Gastroesophageal sphincter (tissue), 4 donors: ENCODE measurements around the gene ALDH1A3. TPM values are rescaled to one million over a fixed set of nuclear protein-coding genes. Genes with fewer than 3 reads are reported as not detected.

ENCODE experiments used
- ATAC-seq: fragments of 150-250 bp; one replicate; pipeline ENCODE4 v1.9.1; 2016; ENCODE audit warnings: mild to moderate bottlenecking, moderate library complexity
- H3K27ac ChIP-seq, 4 donors: fragments of 200-600 bp; sonication (generic) in 3 of 4; 1 replicate in 3 of 4; 2 replicates in 1 of 4; pipeline ENCODE4 v1.5.1; 2016 to 2019
- H3K27me3 ChIP-seq: fragments of 200-600 bp; sonication (generic); one replicate; pipeline ENCODE4 v1.5.1; 2019
- H3K36me3 ChIP-seq, 2 donors: fragments of 200-600 bp; sonication (generic); one replicate each; pipeline ENCODE4 v1.5.1; 2019; ENCODE audit warnings: control low read depth in 1 of 2
- H3K4me1 ChIP-seq, 3 donors: fragments of 200-600 bp; sonication (generic); 1 replicate in 2 of 3; 2 replicates in 1 of 3; pipeline ENCODE4 v1.5.1; 2016 to 2019; ENCODE audit warnings: control low read depth in 2 of 3
- H3K4me3 ChIP-seq, 2 donors: fragments of 200-600 bp; sonication (generic); one replicate each; pipeline ENCODE4 v1.5.1; 2019; ENCODE audit warnings: mild to moderate bottlenecking in 1 of 2, moderate library complexity in 1 of 2
- H3K9me3 ChIP-seq, 3 donors: fragments of 200-600 bp; sonication (generic); one replicate each; pipeline ENCODE4 v1.5.1; 2017 to 2019; ENCODE audit warnings: control low read depth in 2 of 3
- CTCF ChIP-seq, 4 experiments: fragments of 200-600 bp in 2 of 4; fragments of 450-650 bp in 2 of 4; sonication (generic) in 1 of 4; IDR thresholded peaks; one replicate each; pipeline ENCODE4 v1.5.1; 2017 to 2019; ENCODE audit warnings: antibody characterized with exemption in 4 of 4, mild to moderate bottlenecking in 2 of 4, moderate library complexity in 2 of 4
- EP300 ChIP-seq: sonication (generic); formaldehyde crosslinking; IDR thresholded peaks from one replicate; pipeline ENCODE4 v1.6.1; 2017; ENCODE audit warnings: antibody characterized with exemption, mild to moderate bottlenecking
- POLR2A ChIP-seq, 2 donors: fragments of 450-650 bp; IDR thresholded peaks; one replicate each; pipeline ENCODE4 v1.6.1; 2017; ENCODE audit warnings: antibody characterized with exemption in 2 of 2, mild to moderate bottlenecking in 2 of 2, moderate library complexity in 1 of 2
- POLR2AphosphoS5 ChIP-seq: sonication (generic); formaldehyde crosslinking; IDR thresholded peaks from one replicate; pipeline ENCODE4 v1.6.1; 2017; ENCODE audit warnings: antibody characterized with exemption
- WGBS, 2 donors: methylation state at CpG; one replicate each; pipeline ENCODE4 v1.1.5; 2018; ENCODE audit warnings: low coverage in 1 of 2; 5-methylcytosine and 5-hydroxymethylcytosine counted together
- total RNA-seq, 4 donors: library from RNA; depleted of rRNA; stranded (reverse); fragments of >200 nt; gene quantifications; one replicate each; pipeline ENCODE4 v1.1.0, GENCODE V29; 2016

Gene ALDH1A3
- total RNA-seq, 4 donors from 2014 or later: 23.0 to 148 (median 93.4) TPM

DNA sequence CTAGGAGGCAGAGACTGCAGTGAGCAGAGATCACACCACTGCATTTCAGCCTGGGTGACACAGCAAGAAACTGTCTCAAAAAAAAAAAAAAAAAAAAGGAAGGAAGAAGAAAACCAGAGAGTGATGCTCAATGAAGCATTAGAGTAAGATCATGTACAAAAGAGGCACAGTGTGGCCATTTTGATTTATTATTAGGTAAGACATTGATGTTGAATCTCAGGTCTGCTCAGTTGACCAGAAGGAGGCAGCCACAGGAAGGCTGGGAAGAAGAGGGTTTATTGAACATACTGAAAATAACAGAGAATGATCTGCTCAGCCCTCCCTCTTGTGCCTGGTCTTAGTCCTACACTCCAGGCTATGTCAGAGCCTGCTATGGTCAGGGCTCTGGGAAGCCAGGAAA lies 55.1 kb downstream of the ALDH1A3 start:
- Histone ChIP-seq H3K4me1 (no peaks in the 10 kb centered on the region), H3K4me3 (no peak overlapping the region), H3K9me3 (peaks cover 0 to 8% (median 0%) of the 10 kb centered on the region in 3 donors), H3K27me3 (no peaks in the 10 kb centered on the region), H3K36me3 (peaks cover 0 to 3% of the 10 kb centered on the region in 2 donors), H3K27ac (no peak overlapping the region)
- no peak for ATAC-seq
- TF ChIP-seq CTCF (IDR thresholded peaks at IDR 0.05) (no peak), EP300 (no peak), POLR2A (IDR thresholded peaks at IDR 0.05) (no peak), POLR2AphosphoS5 (no peak)

GRCh38 chr15:100937171-100937570 lies 57.5 kb downstream of the ALDH1A3 start:
- no peaks in the 10 kb centered on the region for H3K36me3 ChIP-seq
- H3K9me3 ChIP-seq: peaks cover 0 to 8% (median 0%) of the 10 kb centered on the region in 3 donors
- no peaks in the 10 kb centered on the region for H3K4me1 ChIP-seq
- H3K27me3 ChIP-seq: no peaks in the 10 kb centered on the region
- TF ChIP-seq POLR2A (IDR thresholded peaks at IDR 0.05) (no peak), EP300 (no peak), CTCF (IDR thresholded peaks at IDR 0.05) (no peak), POLR2AphosphoS5 (no peak)
- H3K4me3 ChIP-seq: no peak overlapping the region
- no peak overlapping the region for H3K27ac ChIP-seq
- no peak for ATAC-seq
- 82 to 94% methylated on average over 4 of the region's 4 CpGs for WGBS, 2 donors

- no peak for TF ChIP-seq EP300
- no peak for TF ChIP-seq POLR2A (IDR thresholded peaks at IDR 0.05)
- no peak for TF ChIP-seq POLR2AphosphoS5
- TF ChIP-seq CTCF (IDR thresholded peaks at IDR 0.05): no peak
- no peak overlapping the region for H3K27ac ChIP-seq
- H3K9me3 ChIP-seq: peaks cover 0 to 8% (median 0%) of the 10 kb centered on the region in 3 donors
- no peak for ATAC-seq
- no peaks in the 10 kb centered on the region for H3K36me3 ChIP-seq
- H3K27me3 ChIP-seq: no peaks in the 10 kb centered on the region
- H3K4me3 ChIP-seq: no peak overlapping the region
- peaks cover 0 to 4% (median 0%) of the 10 kb centered on the region in 3 donors for H3K4me1 ChIP-seq
- 84 to 86% methylated on average over 4 of the region's 4 CpGs for WGBS, 2 donors
Observed at GRCh38 chr15:100939791-100940190, 60.2 kb downstream of the ALDH1A3 start.

DNA sequence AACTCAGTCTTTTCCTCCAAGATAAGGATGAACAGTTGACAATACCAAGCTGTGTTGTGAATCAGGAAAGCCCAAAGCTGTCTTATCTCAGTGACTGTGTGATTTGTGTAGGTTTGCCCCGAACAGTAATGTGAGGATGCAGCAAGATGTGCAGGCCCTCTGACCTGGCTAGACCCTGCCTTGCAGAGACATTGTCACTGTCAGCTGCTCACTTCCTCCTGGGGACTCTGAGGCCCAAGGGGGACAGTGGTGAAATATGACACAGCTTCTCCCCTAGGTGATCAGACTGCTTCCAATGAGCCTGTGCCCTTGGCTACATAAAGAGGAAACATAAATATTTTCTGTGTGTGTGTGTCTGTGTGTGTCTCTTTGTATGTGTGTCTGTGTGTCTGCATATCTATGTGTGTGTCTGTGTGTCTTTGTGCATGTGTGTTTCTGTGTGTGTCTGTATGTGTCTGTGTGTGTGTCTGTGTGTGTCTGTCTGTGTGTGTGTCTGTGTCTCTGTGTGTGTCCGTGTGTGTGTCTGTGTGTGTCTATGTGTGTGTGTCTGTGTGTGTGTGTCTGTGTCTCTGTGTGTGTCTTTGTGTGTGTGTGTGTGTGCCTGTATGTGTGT lies 61.2 kb downstream of the ALDH1A3 start:
- WGBS, 2 donors: no CpG with 5 or more reads among the region's 2 CpGs
- Histone ChIP-seq H3K27ac (no peak overlapping the region), H3K9me3 (peaks cover 0 to 8% (median 0%) of the 10 kb centered on the region in 3 donors), H3K4me1 (peaks cover 0 to 4% (median 0%) of the 10 kb centered on the region in 3 donors), H3K4me3 (no peak overlapping the region), H3K27me3 (no peaks in the 10 kb centered on the region), H3K36me3 (no peaks in the 10 kb centered on the region)
- no peak for ATAC-seq
- TF ChIP-seq POLR2A (IDR thresholded peaks at IDR 0.05): no peak
- no peak for TF ChIP-seq CTCF (IDR thresholded peaks at IDR 0.05)
- no peak for TF ChIP-seq POLR2AphosphoS5
- TF ChIP-seq EP300: no peak

DNA sequence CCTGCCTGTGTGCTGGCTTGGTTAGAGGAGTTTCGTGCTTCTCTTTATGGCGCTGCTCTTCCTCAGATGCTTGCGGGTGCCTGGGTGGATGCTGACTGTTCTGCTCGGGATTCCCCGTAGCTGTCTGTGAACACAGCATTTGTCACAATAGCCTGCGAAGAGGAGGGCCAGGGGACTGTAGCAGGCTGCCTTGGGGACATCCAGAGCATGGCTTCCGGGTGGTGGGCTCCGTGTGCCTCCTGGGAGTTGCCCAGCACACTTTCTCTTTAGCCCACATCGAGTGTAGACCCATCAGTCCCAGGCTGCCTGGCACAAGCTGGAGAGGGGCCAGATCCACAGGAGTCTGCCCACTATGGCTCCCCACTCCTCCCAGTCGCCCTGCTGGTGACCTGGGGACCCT lies 61.9 kb downstream of the ALDH1A3 start:
- ATAC-seq: no peak
- H3K4me1 ChIP-seq: peaks cover 0 to 4% (median 0%) of the 10 kb centered on the region in 3 donors
- H3K4me3 ChIP-seq: no peak overlapping the region
- no peaks in the 10 kb centered on the region for H3K36me3 ChIP-seq
- H3K9me3 ChIP-seq: peaks cover 0 to 2% (median 0%) of the 10 kb centered on the region in 3 donors
- H3K27ac ChIP-seq: no peak overlapping the region
- no peak for TF ChIP-seq CTCF (IDR thresholded peaks at IDR 0.05)
- TF ChIP-seq POLR2AphosphoS5: no peak
- no peak for TF ChIP-seq EP300
- no peak for TF ChIP-seq POLR2A (IDR thresholded peaks at IDR 0.05)
- 79% methylated on average over 3 of the region's 10 CpGs; no CpG with 5 or more reads in 1 of the 2 donors for WGBS, 2 donors
- no peaks in the 10 kb centered on the region for H3K27me3 ChIP-seq
